DMS53 (cell line): ENCODE data around the gene IFI30.

Experiments
- DNase-seq: peaks from one replicate; lab custom pipeline; 2025; lab: John Stamatoyannopoulos, UW

Gene IFI30

GRCh38 chr19:18173572-18174288 is at the start of gene IFI30:
TSS of gene IFI30 (plus strand) at chr19:18173813. CDS start at chr19:18173842, 29 bp downstream.
- peak; percentile 93 for DNase-seq

- no peak for DNase-seq
Observed at GRCh38 chr19:18123819-18124218, 49.8 kb upstream of the IFI30 start.

- DNase-seq, result no peak
Observed at GRCh38 chr19:18126097-18126496, 47.5 kb upstream of the IFI30 start.

GRCh38 chr19:18128044-18128443 is 45.6 kb upstream of the IFI30 start:
- no peak for DNase-seq

- no peak for DNase-seq
Observed at GRCh38 chr19:18128805-18129204, 44.8 kb upstream of the IFI30 start.

- DNase-seq, result peak; percentile 49
Observed at GRCh38 chr19:18130523-18131242, 42.9 kb upstream of the IFI30 start.

- peak; percentile 51 for DNase-seq
Observed at GRCh38 chr19:18131841-18132596, 41.6 kb upstream of the IFI30 start.

- peak; percentile 91 for DNase-seq
Observed at GRCh38 chr19:18135712-18136584, 37.7 kb upstream of the IFI30 start.

GRCh38 chr19:18137242-18137641 is 36.4 kb upstream of the IFI30 start:
- no peak for DNase-seq

- DNase-seq, result no peak
Observed at GRCh38 chr19:18137657-18138339, 35.8 kb upstream of the IFI30 start.

- DNase-seq, result no peak
Observed at GRCh38 chr19:18140473-18140872, 33.1 kb upstream of the IFI30 start.

- no peak for DNase-seq
Observed at GRCh38 chr19:18141031-18141430, 32.6 kb upstream of the IFI30 start.

GRCh38 chr19:18143902-18144301 is 29.7 kb upstream of the IFI30 start:
- DNase-seq, result no peak

GRCh38 chr19:18144361-18144760 is 29.3 kb upstream of the IFI30 start:
- no peak for DNase-seq

GRCh38 chr19:18144906-18145305 is 28.7 kb upstream of the IFI30 start:
- no peak for DNase-seq

- no peak for DNase-seq
Observed at GRCh38 chr19:18145391-18145999, 28.1 kb upstream of the IFI30 start.

GRCh38 chr19:18147396-18147795 is 26.2 kb upstream of the IFI30 start:
- DNase-seq, result no peak

GRCh38 chr19:18149596-18149975 is 24.0 kb upstream of the IFI30 start:
- no peak for DNase-seq

- DNase-seq, result no peak
Observed at GRCh38 chr19:18150776-18151624, 22.6 kb upstream of the IFI30 start.

- DNase-seq, result peak; percentile 96
Observed at GRCh38 chr19:18152442-18152816, 21.2 kb upstream of the IFI30 start.
